Activated CD8-positive, alpha-beta memory T cell treated with anti-CD3 and anti-CD28 coated beads, Interleukin-2, amount 50 U/mL, for 48 hours (primary cell): Measurements from ENCODE around the gene SYNJ2.

ENCODE experiments used
- DNase-seq: peaks from one replicate; pipeline ENCODE4 v3.0.0-alpha.2; 2020

Gene SYNJ2

GRCh38 chr6:158064725-158065251 lies 83.1 kb downstream of the SYNJ2 start:
- no peak for DNase-seq

- no peak for DNase-seq
Observed at GRCh38 chr6:158066136-158066781, 84.6 kb downstream of the SYNJ2 start.

- DNase-seq = no peak
Observed at GRCh38 chr6:158067436-158068015, 85.9 kb downstream of the SYNJ2 start.

GRCh38 chr6:158068156-158068892 lies 86.7 kb downstream of the SYNJ2 start:
- DNase-seq = no peak

- DNase-seq = no peak
Observed at GRCh38 chr6:158068893-158069799, 87.5 kb downstream of the SYNJ2 start.

GRCh38 chr6:158069800-158070195 lies 88.1 kb downstream of the SYNJ2 start:
- DNase-seq = no peak

GRCh38 chr6:158070513-158070912 lies 88.8 kb downstream of the SYNJ2 start:
- no peak for DNase-seq

GRCh38 chr6:158071121-158072082 lies 89.7 kb downstream of the SYNJ2 start:
- no peak for DNase-seq

- DNase-seq = peak; percentile 88
Observed at GRCh38 chr6:158072083-158072721, 90.5 kb downstream of the SYNJ2 start.

GRCh38 chr6:158073776-158074175 lies 92.1 kb downstream of the SYNJ2 start:
- no peak for DNase-seq

GRCh38 chr6:158076548-158076947 lies 94.9 kb downstream of the SYNJ2 start:
- DNase-seq = no peak

GRCh38 chr6:158077676-158078075 lies 96.0 kb downstream of the SYNJ2 start:
- no peak for DNase-seq

- DNase-seq = no peak
Observed at GRCh38 chr6:158078320-158078719, 96.7 kb downstream of the SYNJ2 start.

GRCh38 chr6:158080849-158081656 lies 99.4 kb downstream of the SYNJ2 start:
- DNase-seq = peak; percentile 35

GRCh38 chr6:158081657-158081935 lies 99.9 kb downstream of the SYNJ2 start:
- peak; percentile 17 for DNase-seq

GRCh38 chr6:158083455-158084325 lies 102.0 kb downstream of the SYNJ2 start:
- DNase-seq = no peak

GRCh38 chr6:158085261-158086053 lies 103.8 kb downstream of the SYNJ2 start:
- DNase-seq = no peak

- DNase-seq = no peak
Observed at GRCh38 chr6:158086054-158086503, 104.4 kb downstream of the SYNJ2 start.
